Cardiac muscle cell (in vitro differentiated cells and primary cell): ENCODE measurements around the gene LAMA3. TPM values are rescaled to one million over a fixed set of nuclear protein-coding genes. Genes with fewer than 3 reads are reported as not detected.
A peak's percentile ranks its signal among the peaks of the same experiment; 100 is the strongest.

Source experiments
- DNase-seq, 2 donors: peaks; one replicate each; pipeline versions ENCODE4 v3.0.0 to v3.0.0-alpha.2; 2010 to 2017; ENCODE audit warnings: low read depth in 1 of 2, low spot score in 1 of 2
- H3K27ac ChIP-seq: fragments of 200-600 bp; sonication (generic); 2 replicates; pipeline ENCODE4 v1.5.1; 2016
- H3K27me3 ChIP-seq: fragments of 200-600 bp; sonication (generic); 2 replicates; pipeline ENCODE4 v1.6.0; 2016; ENCODE audit warnings: control low read depth
- H3K36me3 ChIP-seq: fragments of 200-600 bp; sonication (generic); 2 replicates; pipeline ENCODE4 v1.5.1; 2016; ENCODE audit warnings: control low read depth
- H3K4me1 ChIP-seq: fragments of 200-600 bp; sonication (generic); 2 replicates; pipeline ENCODE4 v1.8.1; 2017; ENCODE audit warnings: low read depth, mild to moderate bottlenecking, mixed run types
- H3K4me3 ChIP-seq: fragments of 200-600 bp; sonication (generic); 2 replicates; pipeline ENCODE4 v1.5.1; 2016; ENCODE audit warnings: mild to moderate bottlenecking
- H3K9me3 ChIP-seq: fragments of 200-600 bp; sonication (generic); 2 replicates; pipeline ENCODE4 v1.5.1; 2017; ENCODE audit warnings: low read depth, mild to moderate bottlenecking, control low read depth
- polyA plus RNA-seq: library from polyadenylated mRNA; unstranded; fragments of >200 nt; fragmentation: Nextera tagmentation; extraction: Ambion mirVana; gene quantifications from 2 replicates; pipeline ENCODE4 v1.2.1, GENCODE V29; 2016
- total RNA-seq: library from RNA; depleted of rRNA; stranded (reverse); fragments of >200 nt; gene quantifications from 2 replicates; pipeline ENCODE4 v1.2.3, GENCODE V29; 2016
- TF ChIP-seq, protein P1 (sequence below): IDR thresholded peaks from 2 replicates; pipeline ENCODE4 v1.5.1; 2012; ENCODE audit warnings: low read depth, mild to moderate bottlenecking, low read length

LAMA3 gene
- total and polyA plus RNA-seq, 2 experiments from 2014 or later: 0.18 TPM; not detected in 1

- no peak overlapping the region for H3K4me3 ChIP-seq
- TF ChIP-seq, protein P1, sequence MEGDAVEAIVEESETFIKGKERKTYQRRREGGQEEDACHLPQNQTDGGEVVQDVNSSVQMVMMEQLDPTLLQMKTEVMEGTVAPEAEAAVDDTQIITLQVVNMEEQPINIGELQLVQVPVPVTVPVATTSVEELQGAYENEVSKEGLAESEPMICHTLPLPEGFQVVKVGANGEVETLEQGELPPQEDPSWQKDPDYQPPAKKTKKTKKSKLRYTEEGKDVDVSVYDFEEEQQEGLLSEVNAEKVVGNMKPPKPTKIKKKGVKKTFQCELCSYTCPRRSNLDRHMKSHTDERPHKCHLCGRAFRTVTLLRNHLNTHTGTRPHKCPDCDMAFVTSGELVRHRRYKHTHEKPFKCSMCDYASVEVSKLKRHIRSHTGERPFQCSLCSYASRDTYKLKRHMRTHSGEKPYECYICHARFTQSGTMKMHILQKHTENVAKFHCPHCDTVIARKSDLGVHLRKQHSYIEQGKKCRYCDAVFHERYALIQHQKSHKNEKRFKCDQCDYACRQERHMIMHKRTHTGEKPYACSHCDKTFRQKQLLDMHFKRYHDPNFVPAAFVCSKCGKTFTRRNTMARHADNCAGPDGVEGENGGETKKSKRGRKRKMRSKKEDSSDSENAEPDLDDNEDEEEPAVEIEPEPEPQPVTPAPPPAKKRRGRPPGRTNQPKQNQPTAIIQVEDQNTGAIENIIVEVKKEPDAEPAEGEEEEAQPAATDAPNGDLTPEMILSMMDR: no peak
- H3K4me1 ChIP-seq: no peaks in the 10 kb centered on the region
- DNase-seq: peak in 1 of 2 donors; percentile 6
- no peak overlapping the region for H3K27ac ChIP-seq
- H3K9me3 ChIP-seq: no peaks in the 10 kb centered on the region
- H3K27me3 ChIP-seq: no peaks in the 10 kb centered on the region
- no peaks in the 10 kb centered on the region for H3K36me3 ChIP-seq
These were observed 76.7 kb downstream of the LAMA3 start for GRCh38 chr18:23765931-23766330.

DNA sequence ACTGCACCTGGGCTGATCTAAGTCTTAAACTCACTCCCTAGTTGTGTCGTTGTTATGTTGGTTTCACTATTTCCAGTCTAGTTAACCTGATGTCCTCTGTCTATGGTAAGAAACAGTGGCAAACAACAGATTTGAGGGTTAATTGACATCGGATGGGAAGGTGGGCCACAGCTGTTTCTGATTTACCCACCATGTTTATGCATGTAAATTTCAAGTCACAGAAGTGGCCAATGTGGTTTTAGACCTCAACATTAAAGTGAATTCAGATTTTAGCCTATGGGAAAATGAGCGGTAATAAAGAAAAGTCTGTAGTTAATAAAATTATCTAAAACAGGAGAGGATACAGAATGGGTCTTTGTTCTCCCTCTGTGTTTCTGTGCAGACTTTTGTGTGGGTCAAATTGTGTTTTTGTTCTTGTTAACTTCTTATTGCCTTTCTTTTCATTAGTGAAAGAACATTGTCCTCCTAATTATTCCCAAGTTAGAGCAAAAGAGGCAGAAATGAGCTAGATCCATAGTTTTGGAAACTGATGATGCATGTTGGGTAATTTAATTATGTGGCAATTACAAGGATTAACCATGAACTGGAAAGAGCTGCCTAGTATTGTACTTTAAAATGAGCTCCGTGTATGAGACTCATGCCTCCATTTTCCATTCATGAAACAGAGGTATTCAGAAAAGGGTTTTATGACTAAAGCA lies 83.2 kb downstream of the LAMA3 start:
- H3K27me3 ChIP-seq: no peaks in the 10 kb centered on the region
- H3K4me3 ChIP-seq: no peak overlapping the region
- no peaks in the 10 kb centered on the region for H3K9me3 ChIP-seq
- no peaks in the 10 kb centered on the region for H3K36me3 ChIP-seq
- no peaks in the 10 kb centered on the region for H3K4me1 ChIP-seq
- DNase-seq: no peak
- H3K27ac ChIP-seq: no peak overlapping the region
- TF ChIP-seq, protein P1: no peak

DNA sequence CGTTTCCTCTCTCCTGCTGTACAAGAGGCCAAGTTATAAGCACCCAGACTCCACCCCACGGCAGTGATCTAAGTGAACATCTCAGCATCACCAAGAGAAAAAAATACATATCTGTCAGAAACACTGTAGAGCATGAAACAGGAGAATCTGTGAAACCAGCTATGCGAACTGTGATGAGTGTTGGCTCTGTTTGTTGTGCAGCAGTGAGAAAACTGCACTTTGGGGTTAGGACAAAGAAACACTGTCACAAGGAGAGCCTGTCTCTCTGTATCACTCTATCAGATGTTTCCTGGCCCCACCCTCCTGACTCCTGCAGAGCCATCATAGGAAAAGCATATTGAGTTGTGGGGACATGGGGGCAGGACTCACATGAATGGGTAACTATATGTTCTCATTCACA lies 87.1 kb downstream of the LAMA3 start:
- TF ChIP-seq, protein P1: no peak
- no peak for DNase-seq
- Histone ChIP-seq H3K4me3 (no peak overlapping the region), H3K27ac (no peak overlapping the region), H3K27me3 (no peaks in the 10 kb centered on the region), H3K9me3 (no peaks in the 10 kb centered on the region), H3K36me3 (no peaks in the 10 kb centered on the region), H3K4me1 (no peaks in the 10 kb centered on the region)

DNA sequence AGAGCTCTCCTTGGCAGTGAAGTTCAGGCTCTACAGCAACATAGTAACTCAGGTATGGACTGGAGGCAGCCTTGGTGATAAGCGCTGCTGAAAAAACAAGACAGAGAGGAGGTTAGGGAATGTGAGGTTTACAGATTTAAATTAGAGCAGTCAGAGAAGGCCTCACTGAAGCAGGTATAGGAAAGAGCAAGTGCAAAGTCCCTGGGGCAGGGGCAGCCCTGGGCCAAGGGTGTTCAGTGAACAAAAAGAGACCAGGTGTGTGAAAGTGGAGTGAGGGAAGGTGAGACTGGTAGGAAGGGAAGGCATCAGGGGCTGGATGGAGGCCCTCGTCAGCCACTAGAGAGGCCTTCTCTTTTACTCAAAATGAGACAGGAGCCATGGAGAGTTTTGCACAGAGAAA lies 89.6 kb downstream of the LAMA3 start:
- no peaks in the 10 kb centered on the region for H3K27me3 ChIP-seq
- H3K36me3 ChIP-seq: no peaks in the 10 kb centered on the region
- no peaks in the 10 kb centered on the region for H3K4me1 ChIP-seq

DNA sequence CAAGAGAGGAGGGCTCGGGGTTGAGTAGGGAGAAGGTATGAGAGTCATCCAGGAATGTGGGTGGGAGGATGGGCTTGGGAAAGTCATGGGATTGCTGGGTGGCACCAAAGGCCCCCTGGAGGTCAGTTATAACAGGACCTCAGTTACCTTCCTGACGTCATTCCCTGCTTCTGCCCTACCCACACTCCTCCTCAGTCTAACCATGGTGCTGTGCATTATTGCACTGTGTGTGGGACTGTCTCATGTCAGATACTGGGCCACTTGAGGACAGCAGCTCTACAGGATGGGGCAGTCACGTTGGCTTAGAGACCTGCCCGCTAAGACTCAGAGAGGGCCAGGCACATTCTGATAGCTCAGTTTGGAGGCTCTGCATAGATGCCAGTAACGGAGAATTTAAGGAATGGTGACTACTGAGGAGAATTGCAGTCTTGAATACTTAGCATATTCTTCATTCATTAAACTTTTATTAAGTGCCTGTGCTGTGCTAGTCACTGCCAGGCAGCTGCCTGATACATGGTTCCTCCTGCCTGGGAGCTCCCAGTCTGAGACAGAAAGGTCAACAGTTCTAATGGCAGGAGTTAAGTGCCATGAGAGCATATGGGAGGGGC lies 90.5 kb downstream of the LAMA3 start:
- Histone ChIP-seq H3K4me3 (no peak overlapping the region), H3K36me3 (no peaks in the 10 kb centered on the region), H3K4me1 (no peaks in the 10 kb centered on the region), H3K27me3 (no peaks in the 10 kb centered on the region), H3K27ac (peak overlapping the region; percentile 4), H3K9me3 (no peaks in the 10 kb centered on the region)
- TF ChIP-seq, protein P1: no peak
- peak; percentile 30 to 40 for DNase-seq

More for the DNA sequence above, 89.6 kb downstream of the LAMA3 start:
- Histone ChIP-seq H3K4me3 (no peak overlapping the region), H3K9me3 (no peaks in the 10 kb centered on the region), H3K27ac (no peak overlapping the region)
- TF ChIP-seq, protein P1: no peak
- DNase-seq: no peak
